ENCODE data around the gene HCRTR2. TPM values are rescaled to one million over a fixed set of nuclear protein-coding genes. Genes with fewer than 3 reads are reported as not detected.

The HCRTR2 gene
- total RNA-seq, 2 donors from 2014 or later, result not detected

DNA sequence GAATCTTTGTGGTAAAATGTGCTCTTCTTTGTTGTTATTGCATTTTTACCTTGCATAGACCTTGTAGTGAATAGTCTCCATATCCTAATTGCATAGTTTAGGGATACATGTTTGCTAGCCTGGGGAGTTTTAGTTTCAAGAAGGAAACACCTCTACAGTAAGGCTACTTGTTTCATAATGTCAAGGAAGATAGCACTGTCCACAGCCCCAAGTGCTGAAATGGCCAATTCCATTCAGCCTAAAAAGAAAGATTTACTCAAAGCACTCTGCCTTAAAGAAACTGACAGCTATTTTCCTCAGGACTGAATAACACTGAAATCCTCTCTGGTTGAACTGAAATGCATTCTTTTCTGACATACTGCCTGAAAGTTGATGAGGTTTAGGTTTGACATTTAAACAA lies 2.6 kb downstream of the HCRTR2 start:
- no peaks in the 10 kb centered on the region for H3K9me3 ChIP-seq
- H3K4me3 ChIP-seq, result no peak overlapping the region
- no peaks in the 10 kb centered on the region for H3K4me1 ChIP-seq
- intact Hi-C loops (cut with DNase I), result no loop called here
- no peak overlapping the region for H3K9ac ChIP-seq (ENCODE audit: low read depth in 2 of 2, low read length in 2 of 2)
- TF ChIP-seq, protein P1, sequence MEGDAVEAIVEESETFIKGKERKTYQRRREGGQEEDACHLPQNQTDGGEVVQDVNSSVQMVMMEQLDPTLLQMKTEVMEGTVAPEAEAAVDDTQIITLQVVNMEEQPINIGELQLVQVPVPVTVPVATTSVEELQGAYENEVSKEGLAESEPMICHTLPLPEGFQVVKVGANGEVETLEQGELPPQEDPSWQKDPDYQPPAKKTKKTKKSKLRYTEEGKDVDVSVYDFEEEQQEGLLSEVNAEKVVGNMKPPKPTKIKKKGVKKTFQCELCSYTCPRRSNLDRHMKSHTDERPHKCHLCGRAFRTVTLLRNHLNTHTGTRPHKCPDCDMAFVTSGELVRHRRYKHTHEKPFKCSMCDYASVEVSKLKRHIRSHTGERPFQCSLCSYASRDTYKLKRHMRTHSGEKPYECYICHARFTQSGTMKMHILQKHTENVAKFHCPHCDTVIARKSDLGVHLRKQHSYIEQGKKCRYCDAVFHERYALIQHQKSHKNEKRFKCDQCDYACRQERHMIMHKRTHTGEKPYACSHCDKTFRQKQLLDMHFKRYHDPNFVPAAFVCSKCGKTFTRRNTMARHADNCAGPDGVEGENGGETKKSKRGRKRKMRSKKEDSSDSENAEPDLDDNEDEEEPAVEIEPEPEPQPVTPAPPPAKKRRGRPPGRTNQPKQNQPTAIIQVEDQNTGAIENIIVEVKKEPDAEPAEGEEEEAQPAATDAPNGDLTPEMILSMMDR (IDR thresholded peaks at IDR 0.05), result no peak
- no peaks in the 10 kb centered on the region for H3K27me3 ChIP-seq
- no peak for DNase-seq
- no peaks in the 10 kb centered on the region for H3K36me3 ChIP-seq
- H3K27ac ChIP-seq, result no peak overlapping the region

DNA sequence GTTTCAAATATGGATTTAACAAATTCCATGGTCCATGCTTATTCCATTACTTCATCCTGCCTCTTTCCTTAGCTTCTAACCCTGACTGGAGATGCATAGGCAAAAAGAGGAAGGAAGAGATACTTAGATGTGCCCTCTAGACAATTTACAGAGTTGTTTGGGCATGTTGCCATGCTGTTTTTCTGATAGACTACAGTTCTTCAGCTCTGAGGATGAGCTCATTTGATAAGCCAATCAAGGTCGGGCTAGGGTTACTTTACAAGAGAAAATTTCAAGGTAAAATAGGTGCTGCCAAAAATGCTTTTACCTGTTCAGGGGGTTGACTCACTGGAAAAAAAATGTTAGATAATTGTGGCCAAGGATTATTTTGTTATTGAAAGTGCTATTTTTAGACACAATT lies 5.9 kb downstream of the HCRTR2 start:
- Histone ChIP-seq H3K9ac (ENCODE audit: low read depth in 2 of 2, low read length in 2 of 2) (no peak overlapping the region), H3K4me1 (no peaks in the 10 kb centered on the region), H3K27ac (no peak overlapping the region), H3K9me3 (no peaks in the 10 kb centered on the region), H3K36me3 (no peaks in the 10 kb centered on the region), H3K27me3 (no peaks in the 10 kb centered on the region), H3K4me3 (no peak overlapping the region)
- TF ChIP-seq, protein P1 (IDR thresholded peaks at IDR 0.05), result no peak
- intact Hi-C loops (cut with DNase I), result no loop called here
- DNase-seq, result no peak

DNA sequence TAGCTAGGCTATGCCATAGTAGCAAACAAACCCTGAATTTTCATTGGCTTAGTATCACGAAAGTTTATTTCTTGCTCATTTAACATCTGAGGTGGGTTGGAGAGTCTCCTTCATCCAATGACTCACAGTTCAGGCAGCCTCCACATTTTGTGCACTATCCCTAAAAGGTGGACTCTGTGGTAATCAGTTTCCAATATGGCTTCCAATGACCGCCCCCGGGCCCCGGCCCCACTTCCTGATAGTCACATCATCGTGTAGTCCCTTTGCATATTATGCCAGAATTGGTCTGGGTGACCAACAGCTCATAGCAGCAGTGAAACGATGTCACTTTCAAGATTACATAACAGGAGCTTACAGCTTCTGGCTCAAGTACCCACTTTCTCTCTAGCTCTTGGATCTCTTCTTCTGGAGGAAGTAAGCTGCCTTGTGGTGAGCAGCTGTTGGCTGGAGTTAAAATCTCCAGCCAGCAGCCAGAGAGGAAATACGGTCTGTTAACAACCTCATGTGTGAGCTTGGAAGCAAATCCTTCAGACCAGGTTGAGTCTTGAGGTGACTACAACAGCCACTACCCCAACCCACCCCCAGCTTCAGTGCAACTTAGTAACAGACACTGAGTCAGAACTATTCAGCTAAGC lies 7.8 kb downstream of the HCRTR2 start:
- DNase-seq, result no peak
- TF ChIP-seq, protein P1 (IDR thresholded peaks at IDR 0.05), result no peak
- intact Hi-C loops (cut with DNase I), result no loop called here
- H3K27ac ChIP-seq, result no peak overlapping the region
- H3K9me3 ChIP-seq, result no peaks in the 10 kb centered on the region
- no peaks in the 10 kb centered on the region for H3K4me1 ChIP-seq
- H3K27me3 ChIP-seq, result no peaks in the 10 kb centered on the region
- no peaks in the 10 kb centered on the region for H3K36me3 ChIP-seq
- H3K4me3 ChIP-seq, result no peak overlapping the region
- no peak overlapping the region for H3K9ac ChIP-seq (ENCODE audit: low read depth in 2 of 2, low read length in 2 of 2)

DNA sequence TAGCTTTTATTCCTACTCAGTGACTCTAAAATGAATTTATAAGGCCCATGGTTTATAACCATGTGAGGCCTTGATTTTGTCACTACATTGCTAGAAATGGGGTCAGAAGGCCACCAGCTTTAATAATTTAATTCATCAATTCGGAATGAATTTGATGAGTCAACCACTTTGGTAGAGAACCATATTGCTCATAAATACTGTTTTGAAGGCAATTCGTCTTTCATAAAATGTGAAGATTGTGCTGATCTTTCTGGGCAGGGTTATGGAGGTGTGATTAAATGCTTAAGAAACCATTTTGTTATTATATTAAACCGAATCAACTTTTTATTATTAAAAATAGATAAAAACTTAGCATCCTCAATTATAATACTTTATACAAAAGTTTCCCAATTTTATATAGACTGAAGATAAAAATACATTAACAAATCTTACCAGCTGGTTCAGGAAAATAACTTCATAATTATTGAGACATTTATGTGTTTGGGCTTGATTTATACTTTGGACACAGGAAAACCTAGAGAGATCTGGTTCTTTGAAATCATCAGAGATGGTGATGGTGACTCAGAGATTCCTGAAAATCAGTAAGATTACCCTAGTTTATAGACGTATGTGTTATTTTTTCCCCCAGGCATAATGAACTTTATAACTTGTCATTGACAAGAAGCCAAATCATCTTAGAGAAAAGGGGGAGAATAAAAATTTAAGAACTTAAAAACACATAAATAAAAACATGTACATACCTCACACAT lies 10.6 kb downstream of the HCRTR2 start:
- Histone ChIP-seq H3K9me3 (no peaks in the 10 kb centered on the region), H3K9ac (ENCODE audit: low read depth in 2 of 2, low read length in 2 of 2) (no peak overlapping the region), H3K27ac (no peak overlapping the region), H3K4me1 (no peaks in the 10 kb centered on the region), H3K4me3 (no peak overlapping the region), H3K36me3 (no peaks in the 10 kb centered on the region), H3K27me3 (no peaks in the 10 kb centered on the region)
- no peak for DNase-seq
- TF ChIP-seq, protein P1 (IDR thresholded peaks at IDR 0.05), result no peak
- intact Hi-C loops (cut with DNase I), result no loop called here

DNA sequence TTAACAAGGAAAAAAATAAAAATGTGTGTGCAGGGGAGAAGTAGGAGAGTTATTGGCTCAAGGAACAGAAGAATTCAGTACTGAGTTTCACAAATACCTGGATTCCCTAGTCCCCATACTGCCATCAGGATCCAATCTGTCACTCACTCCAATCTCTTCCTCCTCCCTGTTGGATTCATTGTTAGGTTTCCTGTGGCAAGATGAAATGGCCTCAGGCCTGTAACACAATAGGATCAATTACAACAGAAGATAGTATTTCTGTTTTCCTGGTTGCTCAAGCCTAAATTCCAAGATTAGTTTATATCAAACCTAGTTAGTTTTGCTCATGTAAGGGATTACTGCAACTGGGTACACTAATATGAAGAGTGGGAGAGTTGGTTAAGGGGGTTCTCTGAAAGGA lies 24.4 kb downstream of the HCRTR2 start:
- TF ChIP-seq, protein P1 (IDR thresholded peaks at IDR 0.05), result no peak
- Histone ChIP-seq H3K27ac (no peak overlapping the region), H3K4me1 (no peaks in the 10 kb centered on the region), H3K36me3 (no peaks in the 10 kb centered on the region), H3K9ac (ENCODE audit: low read depth in 2 of 2, low read length in 2 of 2) (no peak overlapping the region), H3K9me3 (no peaks in the 10 kb centered on the region), H3K4me3 (no peak overlapping the region), H3K27me3 (no peaks in the 10 kb centered on the region)
- DNase-seq, result no peak
- intact Hi-C loops (cut with DNase I), result no loop called here
